Mucosa of rectum (tissue), 2 donors: ENCODE data around the gene CRYAB.

Experiments
- H3K27ac ChIP-seq, 2 donors: one replicate each; pipeline ENCODE4 v1.7.0; 2013; ENCODE audit warnings: inconsistent platforms in 2 of 2, low read depth in 2 of 2, low read length in 2 of 2
- H3K27me3 ChIP-seq, 2 donors: one replicate each; pipeline ENCODE4 v1.7.0; 2013; ENCODE audit warnings: low read length in 2 of 2; ENCODE audit not compliant: control insufficient read depth in 2 of 2, insufficient read depth in 2 of 2
- H3K36me3 ChIP-seq, 2 donors: one replicate each; pipeline ENCODE4 v1.7.0; 2013; ENCODE audit warnings: low read length in 2 of 2; ENCODE audit not compliant: control insufficient read depth in 2 of 2, insufficient read depth in 2 of 2
- H3K4me1 ChIP-seq, 2 donors: one replicate each; pipeline ENCODE4 v1.7.0; 2013; ENCODE audit warnings: low read length in 2 of 2, mild to moderate bottlenecking in 1 of 2; ENCODE audit not compliant: control insufficient read depth in 2 of 2, insufficient read depth in 2 of 2
- H3K4me3 ChIP-seq, 2 donors: one replicate each; pipeline ENCODE4 v1.7.0; 2013; ENCODE audit warnings: low read length in 2 of 2
- H3K9ac ChIP-seq, 2 donors: one replicate each; pipeline ENCODE4 v1.7.0; 2013; ENCODE audit warnings: low read length in 2 of 2, low read depth in 1 of 2, mild to moderate bottlenecking in 1 of 2
- H3K9me3 ChIP-seq, 2 donors: one replicate each; pipeline ENCODE4 v1.7.0; 2013; ENCODE audit warnings: low read length in 2 of 2; ENCODE audit not compliant: control insufficient read depth in 2 of 2
- donor health status: healthy.
- donor health status: Normal muscosa, but diverticular disease.

Gene CRYAB

GRCh38 chr11:111921541-111922230, 10.1 kb upstream of the CRYAB start:
- Histone ChIP-seq H3K9me3 (no peaks in the 10 kb centered on the region), H3K4me3 (no peak overlapping the region), H3K36me3 (no peaks in the 10 kb centered on the region), H3K9ac (no peak overlapping the region), H3K4me1 (peaks cover 16 to 31% of the 10 kb centered on the region in 2 donors), H3K27me3 (no peaks in the 10 kb centered on the region), H3K27ac (no peak overlapping the region)

- H3K27ac ChIP-seq = no peak overlapping the region
- peaks cover 8 to 24% of the 10 kb centered on the region in 2 donors for H3K4me1 ChIP-seq
- H3K36me3 ChIP-seq = no peaks in the 10 kb centered on the region
Measured at GRCh38 chr11:111920908-111921307, 9.3 kb upstream of the CRYAB start.

GRCh38 chr11:111918390-111919256, 7.1 kb upstream of the CRYAB start, which contains the start of gene C11orf52:
Gene C11orf52 (plus strand): TSS chr11:111918913. CDS start chr11:111918973, 60 bp downstream.
- Histone ChIP-seq H3K4me1 (peaks cover 4 to 22% of the 10 kb centered on the region in 2 donors), H3K27me3 (no peaks in the 10 kb centered on the region), H3K4me3 (peak within 1 kb of the TSS; percentile 74 to 78), H3K9ac (peak within 1 kb of the TSS; percentile 61 to 65), H3K27ac (peak within 1 kb of the TSS; percentile 88 to 95), H3K36me3 (no peaks in the 10 kb centered on the region), H3K9me3 (no peaks in the 10 kb centered on the region)

More at GRCh38 chr11:111920908-111921307, 9.3 kb upstream of the CRYAB start:
- Histone ChIP-seq H3K9me3 (no peaks in the 10 kb centered on the region), H3K9ac (no peak overlapping the region), H3K27me3 (no peaks in the 10 kb centered on the region), H3K4me3 (no peak overlapping the region)

GRCh38 chr11:111917788-111918187, 6.2 kb upstream of the CRYAB start:
- H3K4me1 ChIP-seq = peaks cover 7 to 14% of the 10 kb centered on the region in 2 donors
- H3K27ac ChIP-seq = peak overlapping the region; percentile 88 to 95
- no peaks in the 10 kb centered on the region for H3K27me3 ChIP-seq
- no peak overlapping the region for H3K4me3 ChIP-seq
- no peaks in the 10 kb centered on the region for H3K9me3 ChIP-seq
- H3K36me3 ChIP-seq = no peaks in the 10 kb centered on the region
- peak overlapping the region in 1 of 2 donors; percentile 61 for H3K9ac ChIP-seq

- H3K27ac ChIP-seq = no peak overlapping the region
- H3K36me3 ChIP-seq = no peaks in the 10 kb centered on the region
- H3K9me3 ChIP-seq = no peaks in the 10 kb centered on the region
- no peaks in the 10 kb centered on the region for H3K27me3 ChIP-seq
- peaks cover 7 to 14% of the 10 kb centered on the region in 2 donors for H3K4me1 ChIP-seq
- H3K9ac ChIP-seq = no peak overlapping the region
- H3K4me3 ChIP-seq = no peak overlapping the region
Measured at GRCh38 chr11:111917312-111917711, 5.7 kb upstream of the CRYAB start.

- H3K36me3 ChIP-seq = no peaks in the 10 kb centered on the region
- H3K27ac ChIP-seq = no peak overlapping the region
- H3K9me3 ChIP-seq = no peaks in the 10 kb centered on the region
- H3K9ac ChIP-seq = no peak overlapping the region
- no peaks in the 10 kb centered on the region for H3K27me3 ChIP-seq
- H3K4me3 ChIP-seq = no peak overlapping the region
- peaks cover 7 to 14% of the 10 kb centered on the region in 2 donors for H3K4me1 ChIP-seq
Measured at GRCh38 chr11:111916768-111917167, 5.2 kb upstream of the CRYAB start.

GRCh38 chr11:111913997-111914396, 2.4 kb upstream of the CRYAB start:
- peaks cover 0 to 4% of the 10 kb centered on the region in 2 donors for H3K27me3 ChIP-seq
- peak overlapping the region; percentile 69 to 75 for H3K27ac ChIP-seq
- peaks cover 7 to 8% of the 10 kb centered on the region in 2 donors for H3K4me1 ChIP-seq
- no peaks in the 10 kb centered on the region for H3K9me3 ChIP-seq
- no peaks in the 10 kb centered on the region for H3K36me3 ChIP-seq
- H3K4me3 ChIP-seq = peak overlapping the region in 1 of 2 donors; percentile 45
- H3K9ac ChIP-seq = peak overlapping the region in 1 of 2 donors; percentile 54

- H3K9ac ChIP-seq = peak overlapping the region; percentile 41 to 54
Measured at GRCh38 chr11:111913031-111913861, 1.7 kb upstream of the CRYAB start.

GRCh38 chr11:111912535-111912934, 965 bp upstream of the CRYAB start, which contains the start of gene HSPB2:
Gene HSPB2 (plus strand): TSS chr11:111912734. CDS start chr11:111912830, 96 bp downstream.
- H3K4me3 ChIP-seq = peak within 1 kb of the TSS; percentile 51 to 55
- peaks cover 0 to 4% of the 10 kb centered on the region in 2 donors for H3K27me3 ChIP-seq

More at GRCh38 chr11:111913031-111913861, 1.7 kb upstream of the CRYAB start:
- peak overlapping the region; percentile 45 to 55 for H3K4me3 ChIP-seq
- H3K36me3 ChIP-seq = no peaks in the 10 kb centered on the region
- H3K27me3 ChIP-seq = peaks cover 0 to 4% of the 10 kb centered on the region in 2 donors
- peak overlapping the region; percentile 69 to 75 for H3K27ac ChIP-seq
- H3K9me3 ChIP-seq = no peaks in the 10 kb centered on the region
- H3K4me1 ChIP-seq = peaks cover 4 to 7% of the 10 kb centered on the region in 2 donors

More at GRCh38 chr11:111912535-111912934, 965 bp upstream of the CRYAB start, which contains the start of gene HSPB2:
- peaks cover 0 to 2% of the 10 kb centered on the region in 2 donors for H3K4me1 ChIP-seq
- H3K36me3 ChIP-seq = no peaks in the 10 kb centered on the region
- H3K27ac ChIP-seq = peak within 1 kb of the TSS; percentile 69 to 75
- H3K9me3 ChIP-seq = no peaks in the 10 kb centered on the region
- H3K9ac ChIP-seq = peak within 1 kb of the TSS; percentile 41 to 58
